ENCODE results near the gene DR1. TPM values are rescaled to one million over a fixed set of nuclear protein-coding genes. Genes with fewer than 3 reads are reported as not detected.

The DR1 gene
- total and polyA plus RNA-seq, 9 donors = 14.0 to 47.3 (median 31.8) TPM

DNA sequence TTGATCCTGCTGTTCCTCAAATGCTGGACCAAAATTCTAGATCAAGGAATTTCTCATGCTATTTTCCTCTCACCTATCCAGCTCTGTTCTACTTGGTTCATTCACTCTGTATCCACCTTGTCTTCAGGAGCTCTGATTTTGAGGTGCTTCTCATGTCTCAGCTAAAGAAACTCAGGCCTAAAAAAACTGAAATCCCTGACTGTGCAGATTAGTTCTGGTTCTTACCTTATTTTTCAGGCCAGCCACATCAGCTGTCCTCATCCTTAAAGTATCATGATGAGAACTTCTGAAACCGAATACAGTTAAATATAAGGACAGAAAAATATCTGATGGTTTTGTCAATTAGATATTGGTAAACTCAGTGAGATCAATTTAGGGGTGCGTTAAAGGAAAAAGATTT lies 27.8 kb upstream of the DR1 start:
- Histone ChIP-seq H3K36me3 (no peaks in the 10 kb centered on the region), H3K27me3 (no peaks in the 10 kb centered on the region), H3K9me3 (no peaks in the 10 kb centered on the region), H3K27ac (no peak overlapping the region), H3K4me1 (ENCODE audit: insufficient read depth) (no peaks in the 10 kb centered on the region), H3K4me3 (no peak overlapping the region)
- intact Hi-C loops (cut with DNase I) = no loop called here
- TF ChIP-seq CTCF (IDR thresholded peaks at IDR 0.05) (no peak), POLR2A (IDR thresholded peaks at IDR 0.05) (no peak), EP300 (IDR thresholded peaks at IDR 0.05) (no peak)
- WGBS, 3 donors = 97 to 98% (median 98%) methylated on average over 2 of the region's 2 CpGs
- DNase-seq = no peak

DNA sequence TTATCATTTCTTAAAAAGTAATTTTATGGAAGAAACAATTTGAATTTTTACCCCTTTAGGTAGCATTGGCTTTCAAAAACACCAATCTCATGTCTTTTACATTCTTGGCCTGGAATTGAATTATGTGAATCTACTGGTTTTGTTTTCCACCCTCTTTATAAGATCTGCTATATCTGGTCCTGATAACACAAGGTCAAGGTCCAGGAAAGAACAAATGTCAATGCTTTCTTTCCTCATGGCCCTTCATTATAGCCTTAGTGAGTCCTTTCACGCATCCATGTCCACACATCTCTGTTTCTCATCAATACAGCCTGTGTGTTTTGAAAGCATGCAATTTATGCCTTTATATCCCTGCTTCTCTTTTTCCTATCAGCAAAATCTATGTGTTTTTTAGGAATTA lies 24.0 kb upstream of the DR1 start:
- Histone ChIP-seq H3K4me1 (ENCODE audit: insufficient read depth) (no peaks in the 10 kb centered on the region), H3K27ac (no peak overlapping the region), H3K9me3 (no peaks in the 10 kb centered on the region), H3K36me3 (no peaks in the 10 kb centered on the region), H3K27me3 (no peaks in the 10 kb centered on the region), H3K4me3 (no peak overlapping the region)
- 98 to 100% (median 98%) methylated on average over 1 of the region's 1 CpG for WGBS, 3 donors
- TF ChIP-seq EP300 (IDR thresholded peaks at IDR 0.05) = no peak
- no peak for TF ChIP-seq CTCF (IDR thresholded peaks at IDR 0.05)
- TF ChIP-seq POLR2A (IDR thresholded peaks at IDR 0.05) = no peak
- DNase-seq = no peak
- intact Hi-C loops (cut with DNase I) = no loop called here

DNA sequence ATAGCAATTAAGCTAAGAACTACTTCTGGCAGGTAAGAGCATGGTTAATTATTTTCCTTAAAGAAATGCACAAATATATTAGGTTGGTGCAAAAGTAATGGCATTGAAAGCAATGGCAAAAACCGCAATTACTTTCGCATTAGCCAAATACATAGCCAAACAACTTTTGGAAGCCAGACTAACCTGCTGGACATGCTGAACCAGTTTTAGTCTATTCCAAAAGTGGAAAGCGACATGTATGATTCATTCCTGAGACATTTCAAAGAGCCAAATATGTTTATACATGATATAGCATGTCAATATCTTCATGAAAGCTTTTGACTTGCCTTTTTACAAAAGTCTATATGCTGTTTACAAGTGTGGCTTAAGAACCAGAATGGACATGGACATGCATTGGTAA lies 23.4 kb upstream of the DR1 start:
- TF ChIP-seq EP300 (IDR thresholded peaks at IDR 0.05) = no peak
- no peak for TF ChIP-seq CTCF (IDR thresholded peaks at IDR 0.05)
- TF ChIP-seq POLR2A (IDR thresholded peaks at IDR 0.05) = no peak
- no peaks in the 10 kb centered on the region for H3K36me3 ChIP-seq
- no peak for DNase-seq
- no peak overlapping the region for H3K4me3 ChIP-seq
- intact Hi-C loops (cut with DNase I) = no loop called here
- WGBS, 3 donors = 93 to 98% (median 97%) methylated on average over 3 of the region's 3 CpGs
- H3K4me1 ChIP-seq (ENCODE audit: insufficient read depth) = no peaks in the 10 kb centered on the region
- H3K27me3 ChIP-seq = no peaks in the 10 kb centered on the region
- no peaks in the 10 kb centered on the region for H3K9me3 ChIP-seq
- H3K27ac ChIP-seq = no peak overlapping the region

DNA sequence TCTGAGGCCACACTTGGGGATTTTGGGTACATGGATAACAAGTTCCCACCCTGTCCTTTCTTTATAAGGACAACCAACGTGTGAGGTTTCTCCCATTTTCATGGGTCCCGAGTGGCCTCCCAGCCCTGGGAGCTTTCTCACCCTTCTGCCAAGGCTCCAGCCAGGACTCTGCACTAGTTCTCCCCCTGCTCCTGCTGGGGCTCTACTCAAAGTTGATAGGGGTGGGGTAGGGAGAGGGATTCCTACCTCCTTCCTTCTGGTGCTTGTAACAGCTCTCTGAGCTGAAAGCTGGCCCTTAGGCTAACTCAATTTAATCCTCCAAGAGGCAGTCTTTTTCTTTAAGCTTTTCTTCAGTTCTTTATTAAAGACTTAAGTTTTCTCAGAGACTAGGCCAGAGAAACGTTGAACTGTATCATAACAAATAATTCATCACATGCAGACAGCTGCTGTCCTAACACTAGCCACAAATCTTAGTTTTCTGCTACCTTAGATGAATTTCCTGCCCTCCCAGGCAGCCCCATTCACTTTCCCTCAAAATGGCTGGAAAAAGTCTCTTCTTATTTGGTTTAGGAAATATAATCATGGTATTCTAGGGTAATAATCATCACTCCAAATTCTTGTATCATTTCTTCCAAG lies 22.4 kb upstream of the DR1 start:
- H3K36me3 ChIP-seq = no peaks in the 10 kb centered on the region

More for the DNA sequence above, 22.4 kb upstream of the DR1 start:
- Histone ChIP-seq H3K4me1 (ENCODE audit: insufficient read depth) (no peaks in the 10 kb centered on the region), H3K27me3 (no peaks in the 10 kb centered on the region), H3K4me3 (no peak overlapping the region), H3K9me3 (no peaks in the 10 kb centered on the region), H3K27ac (no peak overlapping the region)
- TF ChIP-seq POLR2A (IDR thresholded peaks at IDR 0.05) = no peak
- no peak for DNase-seq
- intact Hi-C loops (cut with DNase I) = no loop called here
- 39 to 62% (median 57%) methylated on average over 3 of the region's 3 CpGs for WGBS, 3 donors

Measured in ovary (tissue), 9 donors.